ENCODE measurements around the gene CA7. TPM values are rescaled to one million over a fixed set of nuclear protein-coding genes. Genes with fewer than 3 reads are reported as not detected.

The CA7 gene
- total RNA-seq, 1 donor from 2014 or later, result not detected

DNA sequence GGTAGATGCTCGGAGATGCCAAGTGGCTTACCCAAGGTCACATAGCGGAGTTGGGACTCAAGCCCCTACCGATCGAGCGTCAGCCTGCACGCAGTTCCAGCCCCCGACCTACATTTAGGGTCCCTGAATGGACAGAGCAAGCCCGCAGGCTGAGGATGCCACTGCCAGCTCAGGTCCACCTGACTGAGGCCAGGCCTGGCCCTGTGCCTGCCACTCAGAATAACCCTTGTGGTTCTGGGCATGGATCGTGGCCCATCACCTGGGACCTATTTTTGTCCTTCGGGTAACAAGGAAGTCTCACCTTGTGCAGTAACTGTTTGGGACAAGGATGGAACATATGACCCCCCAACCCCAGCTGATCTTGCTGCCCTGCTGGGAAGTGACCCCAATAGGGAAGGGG lies 57.4 kb downstream of the CA7 start:
- DNase-seq (peak; percentile 42), ATAC-seq (no peak)
- peak overlapping the region; percentile 74 for H3K27ac ChIP-seq
- no peaks in the 10 kb centered on the region for H3K27me3 ChIP-seq (ENCODE audit: low read depth)
- intact Hi-C loops (cut with DNase I), result no loop called here
- no peaks in the 10 kb centered on the region for H3K9me3 ChIP-seq
- H3K4me3 ChIP-seq, result no peak overlapping the region
- TF ChIP-seq, protein P1, sequence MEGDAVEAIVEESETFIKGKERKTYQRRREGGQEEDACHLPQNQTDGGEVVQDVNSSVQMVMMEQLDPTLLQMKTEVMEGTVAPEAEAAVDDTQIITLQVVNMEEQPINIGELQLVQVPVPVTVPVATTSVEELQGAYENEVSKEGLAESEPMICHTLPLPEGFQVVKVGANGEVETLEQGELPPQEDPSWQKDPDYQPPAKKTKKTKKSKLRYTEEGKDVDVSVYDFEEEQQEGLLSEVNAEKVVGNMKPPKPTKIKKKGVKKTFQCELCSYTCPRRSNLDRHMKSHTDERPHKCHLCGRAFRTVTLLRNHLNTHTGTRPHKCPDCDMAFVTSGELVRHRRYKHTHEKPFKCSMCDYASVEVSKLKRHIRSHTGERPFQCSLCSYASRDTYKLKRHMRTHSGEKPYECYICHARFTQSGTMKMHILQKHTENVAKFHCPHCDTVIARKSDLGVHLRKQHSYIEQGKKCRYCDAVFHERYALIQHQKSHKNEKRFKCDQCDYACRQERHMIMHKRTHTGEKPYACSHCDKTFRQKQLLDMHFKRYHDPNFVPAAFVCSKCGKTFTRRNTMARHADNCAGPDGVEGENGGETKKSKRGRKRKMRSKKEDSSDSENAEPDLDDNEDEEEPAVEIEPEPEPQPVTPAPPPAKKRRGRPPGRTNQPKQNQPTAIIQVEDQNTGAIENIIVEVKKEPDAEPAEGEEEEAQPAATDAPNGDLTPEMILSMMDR (IDR thresholded peaks at IDR 0.05), result no peak
- H3K36me3 ChIP-seq, result no peaks in the 10 kb centered on the region
- peaks cover 61% of the 10 kb centered on the region for H3K4me1 ChIP-seq

- H3K27ac ChIP-seq, result no peak overlapping the region
- no peak for DNase-seq
These were observed 58.7 kb downstream of the CA7 start for GRCh38 chr16:66902648-66903543.

More at GRCh38 chr16:66902648-66903543, 58.7 kb downstream of the CA7 start:
- Histone ChIP-seq H3K9me3 (no peaks in the 10 kb centered on the region), H3K27me3 (ENCODE audit: low read depth) (no peaks in the 10 kb centered on the region), H3K4me1 (peaks cover 58% of the 10 kb centered on the region), H3K36me3 (no peaks in the 10 kb centered on the region), H3K4me3 (no peak overlapping the region)
- TF ChIP-seq, protein P1 (IDR thresholded peaks at IDR 0.05), result no peak
- ATAC-seq, result no peak
- intact Hi-C loops (cut with DNase I), result no loop called here

Other genes starting within 250 kb of the CA7 start
- 35.8 TPM for gene CMTM3, start 239.7 kb upstream of the CA7 start, total RNA-seq
- gene CMTM4, start 147.7 kb upstream of the CA7 start, total RNA-seq, result 52.5 TPM
- 114 TPM for gene DYNC1LI2, start 92.8 kb upstream of the CA7 start, total RNA-seq
- gene TERB1, start 42.8 kb upstream of the CA7 start, total RNA-seq, result not detected
- gene NAE1, start 13.4 kb upstream of the CA7 start, total RNA-seq, result 37.4 TPM
- gene PDP2, start 36.1 kb downstream of the CA7 start, total RNA-seq, result 16.9 TPM
- not detected for gene CDH16, start 74.5 kb downstream of the CA7 start, total RNA-seq
- 11.8 TPM for gene RRAD, start 81.1 kb downstream of the CA7 start, total RNA-seq
- 76.8 TPM for gene CIAO2B, start 90.0 kb downstream of the CA7 start, total RNA-seq
- gene CES2, start 91.1 kb downstream of the CA7 start, total RNA-seq, result 35.1 TPM
- gene CES3, start 116.9 kb downstream of the CA7 start, total RNA-seq, result 2.5 TPM
- 14.8 TPM for gene CES4A, start 144.2 kb downstream of the CA7 start, total RNA-seq
- 46.9 TPM for gene CBFB, start 184.7 kb downstream of the CA7 start, total RNA-seq

Measured in lower lobe of right lung (tissue), 2 donors.